ENCODE results near the gene SCYL3. TPM values are rescaled to one million over a fixed set of nuclear protein-coding genes. Genes with fewer than 3 reads are reported as not detected.

The SCYL3 gene
- 6.1 and 9.3 TPM in 2 replicates for polyA plus RNA-seq (2011; rRNA removed)
- polyA minus RNA-seq (2011; rRNA and poly(A)+ RNA removed): 8.0 and 8.8 TPM in 2 replicates

GRCh38 chr1:169893645-169894423 lies at the start of gene SCYL3:
SCYL3 (minus strand) TSS chr1:169893896; CDS start chr1:169888840, 5,056 bp downstream.
- CTCF ChIA-PET: interaction anchor here (0.8 to 1.2 kb wide), 4 partner anchors 11 to 84 kb away, joined by 3 read pairs; no protein-coding TSS in a partner anchor
- no peak for TF ChIP-seq CTCF (IDR thresholded peaks at IDR 0.05; ENCODE audit: insufficient read depth, low read depth, low read length)
- POLR2A ChIA-PET: interaction anchor here (0.6 to 0.7 kb wide), 2 partner anchors 773 to 1015 kb away, joined by 3 to 4 read pairs; no protein-coding TSS in a partner anchor
- peak; percentile 87 for DNase-seq (ENCODE audit: low read depth)
- Histone ChIP-seq H3K27me3 (ENCODE audit: control insufficient read depth, insufficient read depth, low read length) (no peaks in the 10 kb centered on the region; the same call in none of the 2 replicates), H3K4me3 (ENCODE audit: low read depth, low read length) (peak within 1 kb of the TSS; percentile 79), H3K36me3 (ENCODE audit: control insufficient read depth, insufficient read depth, low read length) (no peaks in the 10 kb centered on the region)

- H3K27me3 ChIP-seq (ENCODE audit: control insufficient read depth, insufficient read depth, low read length): no peaks in the 10 kb centered on the region
- no peak for TF ChIP-seq CTCF (IDR thresholded peaks at IDR 0.05; ENCODE audit: insufficient read depth, low read depth, low read length)
- ChIA-PET CTCF (interaction anchor here (1.6 kb wide), 1 partner anchor 25 kb away, joined by 3 read pairs; no protein-coding TSS in a partner anchor), POLR2A (interaction anchor here (0.6 kb wide), 1 partner anchor 778 kb away, joined by 3 read pairs; no protein-coding TSS in a partner anchor)
- peak; percentile 66 for DNase-seq (ENCODE audit: low read depth)
- peaks cover 4% of the 10 kb centered on the region for H3K36me3 ChIP-seq (ENCODE audit: control insufficient read depth, insufficient read depth, low read length)
- H3K4me3 ChIP-seq (ENCODE audit: low read depth, low read length): no peak overlapping the region
These were observed 48.5 kb upstream of the SCYL3 start for GRCh38 chr1:169941982-169942830.

- DNase-seq (ENCODE audit: low read depth): no peak
- ChIA-PET POLR2A (no interaction called here), CTCF (interaction anchor here (0.7 kb wide), 1 partner anchor 504 kb away, joined by 3 read pairs; no protein-coding TSS in a partner anchor)
- no peaks in the 10 kb centered on the region for H3K36me3 ChIP-seq (ENCODE audit: control insufficient read depth, insufficient read depth, low read length)
- no peak overlapping the region for H3K4me3 ChIP-seq (ENCODE audit: low read depth, low read length)
- H3K27me3 ChIP-seq (ENCODE audit: control insufficient read depth, insufficient read depth, low read length): no peaks in the 10 kb centered on the region
- TF ChIP-seq CTCF (IDR thresholded peaks at IDR 0.05; ENCODE audit: insufficient read depth, low read depth, low read length): no peak
These were observed 40.5 kb upstream of the SCYL3 start for GRCh38 chr1:169933984-169934725.

GRCh38 chr1:169931795-169932231 lies 38.1 kb upstream of the SCYL3 start:
- ChIA-PET CTCF (no interaction called here), POLR2A (no interaction called here)
- Histone ChIP-seq H3K27me3 (ENCODE audit: control insufficient read depth, insufficient read depth, low read length) (no peaks in the 10 kb centered on the region), H3K36me3 (ENCODE audit: control insufficient read depth, insufficient read depth, low read length) (no peaks in the 10 kb centered on the region), H3K4me3 (ENCODE audit: low read depth, low read length) (no peak overlapping the region)
- no peak for TF ChIP-seq CTCF (IDR thresholded peaks at IDR 0.05; ENCODE audit: insufficient read depth, low read depth, low read length)
- DNase-seq (ENCODE audit: low read depth): no peak
